ENCODE results near the gene PGLYRP4. TPM values are rescaled to one million over a fixed set of nuclear protein-coding genes. Genes with fewer than 3 reads are reported as not detected.

Gene PGLYRP4
- total and polyA plus RNA-seq, 2 of the 4 experiments (the other 2 are of a cell fraction): not detected

- Histone ChIP-seq H3K4me3 (ENCODE audit: insufficient read depth, low read depth, low read length) (no peak overlapping the region), H3K27ac (ENCODE audit: insufficient read depth, low read length) (no peak overlapping the region), H3K9me1 (ENCODE audit: insufficient read depth, low read length) (no peaks in the 10 kb centered on the region), H2AK5ac (ENCODE audit: low read depth, low read length) (no peak overlapping the region), H2BK120ac (ENCODE audit: low read depth, low read length) (no peak overlapping the region), H2AK9ac (replicated peaks; ENCODE audit: low read depth, low read length, poor library complexity) (no peak overlapping the region), H3K4me2 (ENCODE audit: low read depth, low read length) (no peak overlapping the region), H3K4me1 (ENCODE audit: control insufficient read depth, insufficient read depth, low read length) (no peaks in the 10 kb centered on the region), H2BK15ac (ENCODE audit: low read depth, low read length) (no peak overlapping the region), H3K14ac (replicated peaks; ENCODE audit: low read depth, low read length) (no peak overlapping the region), H3K36me3 (ENCODE audit: control insufficient read depth, insufficient read depth, low read length) (no peaks in the 10 kb centered on the region), H4K5ac (ENCODE audit: low read depth, low read length) (no peak overlapping the region), H3K23ac (ENCODE audit: low read depth, low read length) (no peak overlapping the region), H4K91ac (ENCODE audit: insufficient read depth, low read depth, low read length) (no peak overlapping the region), H3K9me3 (ENCODE audit: control insufficient read depth, insufficient read depth, low read length) (no peaks in the 10 kb centered on the region), H3K9ac (ENCODE audit: low read depth, low read length) (no peak overlapping the region), H4K20me1 (ENCODE audit: insufficient read depth, low read length) (no peaks in the 10 kb centered on the region), H3K79me1 (ENCODE audit: low read depth in 1 of 2, low read length in 2 of 2) (no peaks in the 10 kb centered on the region), H2AFZ (replicated peaks; ENCODE audit: low read length, poor library complexity) (no peak overlapping the region), H2BK5ac (ENCODE audit: low read depth, low read length, poor library complexity, severe bottlenecking) (no peak overlapping the region), H3K4ac (ENCODE audit: low read depth, low read length) (no peak overlapping the region), H3K27me3 (ENCODE audit: control insufficient read depth, insufficient read depth, low read length) (0 out of 2 replicates have a peak, but pooled peaks cover 2% of the 10 kb centered on the region), H4K8ac (ENCODE audit: low read depth in 2 of 2, low read length in 2 of 2) (no peak overlapping the region), H3K18ac (ENCODE audit: low read depth, low read length) (no peak overlapping the region), H2BK20ac (ENCODE audit: low read depth, low read length) (no peak overlapping the region), H3K56ac (ENCODE audit: extremely low read depth, insufficient read depth, low read length) (no peak overlapping the region)
- POLR2A ChIA-PET (ENCODE audit: unreplicated experiment): no interaction called here
- no peak for DNase-seq
- no peak for TF ChIP-seq BHLHE40 (IDR thresholded peaks at IDR 0.05; ENCODE audit: low read depth, low read length)
- ATAC-seq (ENCODE audit: low read depth): no peak
- intact Hi-C loops (cut with micrococcal nuclease) (no loop called here), in situ Hi-C loops (cut with MboI; ENCODE audit: low sequenced_read_pairs) (no loop called here), dilution Hi-C loops (cut with HindIII; ENCODE audit: low sequenced_read_pairs, unreplicated experiment) (no loop called here)
- no CpG with 5 or more reads among the region's 1 CpG for WGBS, 2 experiments (ENCODE audit: extremely low coverage in 2 of 2, insufficient read length in 1 of 2)
- no TSS peak for BruUV-seq (replicated peaks)
- CTCF ChIA-PET: no interaction called here
Observed at GRCh38 chr1:153371231-153371630, 22.6 kb upstream of the PGLYRP4 start.
